Gastroesophageal sphincter (tissue), 4 donors: ENCODE results near the gene EIPR1. TPM values are rescaled to one million over a fixed set of nuclear protein-coding genes. Genes with fewer than 3 reads are reported as not detected.

Experiments used
- ATAC-seq: fragments of 150-250 bp; one replicate; pipeline ENCODE4 v1.9.1; 2016; ENCODE audit warnings: mild to moderate bottlenecking, moderate library complexity
- H3K27ac ChIP-seq, 4 donors: fragments of 200-600 bp; sonication (generic) in 3 of 4; 1 replicate in 3 of 4; 2 replicates in 1 of 4; pipeline ENCODE4 v1.5.1; 2016 to 2019
- H3K27me3 ChIP-seq: fragments of 200-600 bp; sonication (generic); one replicate; pipeline ENCODE4 v1.5.1; 2019
- H3K36me3 ChIP-seq, 2 donors: fragments of 200-600 bp; sonication (generic); one replicate each; pipeline ENCODE4 v1.5.1; 2019; ENCODE audit warnings: control low read depth in 1 of 2
- H3K4me1 ChIP-seq, 3 donors: fragments of 200-600 bp; sonication (generic); 1 replicate in 2 of 3; 2 replicates in 1 of 3; pipeline ENCODE4 v1.5.1; 2016 to 2019; ENCODE audit warnings: control low read depth in 2 of 3
- H3K4me3 ChIP-seq, 2 donors: fragments of 200-600 bp; sonication (generic); one replicate each; pipeline ENCODE4 v1.5.1; 2019; ENCODE audit warnings: mild to moderate bottlenecking in 1 of 2, moderate library complexity in 1 of 2
- H3K9me3 ChIP-seq, 3 donors: fragments of 200-600 bp; sonication (generic); one replicate each; pipeline ENCODE4 v1.5.1; 2017 to 2019; ENCODE audit warnings: control low read depth in 2 of 3
- EP300 ChIP-seq: sonication (generic); formaldehyde crosslinking; IDR thresholded peaks from one replicate; pipeline ENCODE4 v1.6.1; 2017; ENCODE audit warnings: antibody characterized with exemption, mild to moderate bottlenecking
- POLR2A ChIP-seq, 2 donors: fragments of 450-650 bp; IDR thresholded peaks; one replicate each; pipeline ENCODE4 v1.6.1; 2017; ENCODE audit warnings: antibody characterized with exemption in 2 of 2, mild to moderate bottlenecking in 2 of 2, moderate library complexity in 1 of 2
- POLR2AphosphoS5 ChIP-seq: sonication (generic); formaldehyde crosslinking; IDR thresholded peaks from one replicate; pipeline ENCODE4 v1.6.1; 2017; ENCODE audit warnings: antibody characterized with exemption
- WGBS, 2 donors: methylation state at CpG; one replicate each; pipeline ENCODE4 v1.1.5; 2018; ENCODE audit warnings: low coverage in 1 of 2; 5-methylcytosine and 5-hydroxymethylcytosine counted together
- total RNA-seq, 4 donors: library from RNA; depleted of rRNA; stranded (reverse); fragments of >200 nt; gene quantifications; one replicate each; pipeline ENCODE4 v1.1.0, GENCODE V29; 2016
- TF ChIP-seq, protein P1 (sequence below), 4 experiments: fragments of 200-600 bp in 2 of 4; fragments of 450-650 bp in 2 of 4; sonication (generic) in 1 of 4; IDR thresholded peaks; one replicate each; pipeline ENCODE4 v1.5.1; 2017 to 2019; ENCODE audit warnings: antibody characterized with exemption in 4 of 4, mild to moderate bottlenecking in 2 of 4, moderate library complexity in 2 of 4

EIPR1 gene
- total RNA-seq, 4 donors from 2014 or later: 11.3 to 26.8 (median 22.2) TPM

DNA sequence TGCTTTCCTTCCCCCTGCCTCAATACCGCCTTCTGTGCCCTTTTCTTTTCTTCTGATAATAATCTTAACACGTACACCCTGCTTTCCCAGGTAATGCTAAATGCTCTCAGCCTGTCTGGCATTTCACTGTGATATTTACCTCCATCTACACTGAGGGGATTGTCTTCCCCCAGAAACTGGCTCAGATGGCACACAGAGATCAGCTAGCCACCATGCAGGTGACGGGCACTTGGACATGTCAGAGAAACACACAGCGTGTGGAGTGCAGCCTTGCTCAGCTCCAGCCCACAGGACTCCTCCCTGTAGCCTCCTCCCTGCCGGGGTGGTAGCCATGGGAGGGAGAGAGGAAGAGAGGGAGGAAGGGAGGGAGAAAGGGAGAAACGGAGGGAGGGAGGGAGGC, 131.2 kb downstream of the EIPR1 start:
- Histone ChIP-seq H3K27me3 (no peaks in the 10 kb centered on the region), H3K36me3 (peaks cover 0 to 33% of the 10 kb centered on the region in 2 donors), H3K9me3 (peaks cover 0 to 22% (median 0%) of the 10 kb centered on the region in 3 donors), H3K4me3 (no peak overlapping the region), H3K4me1 (no peaks in the 10 kb centered on the region), H3K27ac (no peak overlapping the region)
- ATAC-seq: no peak
- 50 to 67% methylated on average over 2 to 3 of the region's 6 CpGs for WGBS, 2 donors
- TF ChIP-seq POLR2AphosphoS5 (no peak), POLR2A (IDR thresholded peaks at IDR 0.05) (no peak), EP300 (no peak)
- TF ChIP-seq, protein P1, sequence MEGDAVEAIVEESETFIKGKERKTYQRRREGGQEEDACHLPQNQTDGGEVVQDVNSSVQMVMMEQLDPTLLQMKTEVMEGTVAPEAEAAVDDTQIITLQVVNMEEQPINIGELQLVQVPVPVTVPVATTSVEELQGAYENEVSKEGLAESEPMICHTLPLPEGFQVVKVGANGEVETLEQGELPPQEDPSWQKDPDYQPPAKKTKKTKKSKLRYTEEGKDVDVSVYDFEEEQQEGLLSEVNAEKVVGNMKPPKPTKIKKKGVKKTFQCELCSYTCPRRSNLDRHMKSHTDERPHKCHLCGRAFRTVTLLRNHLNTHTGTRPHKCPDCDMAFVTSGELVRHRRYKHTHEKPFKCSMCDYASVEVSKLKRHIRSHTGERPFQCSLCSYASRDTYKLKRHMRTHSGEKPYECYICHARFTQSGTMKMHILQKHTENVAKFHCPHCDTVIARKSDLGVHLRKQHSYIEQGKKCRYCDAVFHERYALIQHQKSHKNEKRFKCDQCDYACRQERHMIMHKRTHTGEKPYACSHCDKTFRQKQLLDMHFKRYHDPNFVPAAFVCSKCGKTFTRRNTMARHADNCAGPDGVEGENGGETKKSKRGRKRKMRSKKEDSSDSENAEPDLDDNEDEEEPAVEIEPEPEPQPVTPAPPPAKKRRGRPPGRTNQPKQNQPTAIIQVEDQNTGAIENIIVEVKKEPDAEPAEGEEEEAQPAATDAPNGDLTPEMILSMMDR (IDR thresholded peaks at IDR 0.05): no peak

DNA sequence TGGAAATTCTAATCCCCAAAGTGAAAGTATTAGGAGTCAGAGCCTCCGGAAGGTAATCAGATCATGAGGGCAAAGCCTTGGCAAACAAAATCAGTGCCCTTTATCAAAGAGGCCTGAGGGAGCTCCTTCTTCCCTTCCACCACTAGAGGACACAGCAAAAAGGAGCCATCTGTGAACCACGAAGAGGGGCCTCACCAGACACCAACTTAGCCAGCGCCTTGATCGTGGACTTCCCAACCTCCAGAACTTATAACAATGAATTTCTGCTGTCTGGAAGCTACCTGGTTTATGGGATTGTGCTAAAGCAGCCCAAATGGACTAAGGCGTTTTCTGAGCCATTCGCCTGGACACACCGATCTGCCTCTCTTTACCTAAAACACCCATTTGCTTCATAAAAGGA, 133.1 kb downstream of the EIPR1 start:
- Histone ChIP-seq H3K27ac (no peak overlapping the region), H3K4me1 (no peaks in the 10 kb centered on the region), H3K27me3 (no peaks in the 10 kb centered on the region), H3K9me3 (peaks cover 0 to 13% (median 0%) of the 10 kb centered on the region in 3 donors), H3K4me3 (no peak overlapping the region), H3K36me3 (peaks cover 0 to 16% of the 10 kb centered on the region in 2 donors)
- ATAC-seq: no peak
- whole genome bisulfite sequencing, 2 donors: 94 to 99% methylated on average over 6 to 7 of the region's 7 CpGs
- TF ChIP-seq, protein P1 (IDR thresholded peaks at IDR 0.05): no peak

DNA sequence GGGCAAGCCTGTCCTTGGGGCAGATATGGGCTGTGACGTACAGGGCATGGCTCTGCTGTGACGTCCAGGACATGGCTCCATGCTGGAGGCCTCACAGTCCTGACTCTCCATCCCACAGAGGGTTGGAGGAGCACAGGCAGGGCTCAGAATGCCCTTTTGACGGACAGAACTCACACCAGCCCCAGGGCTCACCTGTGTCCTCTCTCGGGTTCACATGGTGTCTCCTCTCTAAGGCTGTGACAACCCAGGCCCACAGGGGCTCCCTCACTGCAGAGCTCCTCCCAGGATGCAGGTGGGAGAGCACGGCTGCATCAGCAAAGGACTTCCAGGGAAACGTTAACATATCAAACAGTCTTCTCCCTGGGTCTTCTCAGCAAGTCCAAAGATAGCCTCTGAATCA, 133.8 kb downstream of the EIPR1 start:
- no peak for ATAC-seq
- Histone ChIP-seq H3K36me3 (peaks cover 0 to 12% of the 10 kb centered on the region in 2 donors), H3K9me3 (peaks cover 0 to 6% (median 0%) of the 10 kb centered on the region in 3 donors), H3K27ac (no peak overlapping the region), H3K27me3 (no peaks in the 10 kb centered on the region), H3K4me1 (no peaks in the 10 kb centered on the region), H3K4me3 (no peak overlapping the region)
- TF ChIP-seq, protein P1 (IDR thresholded peaks at IDR 0.05): no peak
- TF ChIP-seq POLR2AphosphoS5: no peak
- WGBS, 2 donors: 90% methylated on average over 2 of the region's 6 CpGs; no CpG with 5 or more reads in 1 of the 2 donors

DNA sequence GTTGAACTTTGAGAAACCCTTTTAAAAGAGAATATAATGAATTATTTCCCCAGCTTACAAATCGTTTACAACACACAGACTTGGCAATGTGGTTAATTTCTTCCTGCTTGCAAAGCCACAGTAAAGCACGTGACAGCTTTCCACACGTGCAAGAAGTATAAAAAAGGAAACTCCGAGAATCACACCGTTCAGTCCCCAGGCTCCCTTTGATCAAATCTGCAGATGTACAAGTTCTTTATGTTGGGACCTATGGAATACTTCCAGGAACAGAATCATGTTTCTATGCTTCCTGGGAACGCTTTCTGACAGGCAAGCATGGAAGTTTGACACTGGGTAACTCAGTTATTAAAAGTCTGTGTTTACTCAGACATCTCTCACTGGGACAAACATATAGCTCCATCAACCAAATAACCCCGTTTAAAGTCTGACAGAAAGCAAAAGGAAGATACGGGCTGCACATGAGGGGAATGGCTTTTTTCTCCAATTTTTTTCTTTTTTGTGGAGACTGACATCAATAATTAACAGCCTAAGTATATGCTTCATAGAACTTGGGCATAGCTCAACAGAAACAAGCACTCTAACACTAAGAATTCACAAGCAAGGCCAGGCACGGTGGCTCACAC, 134.8 kb downstream of the EIPR1 start:
- Histone ChIP-seq H3K27me3 (no peaks in the 10 kb centered on the region), H3K36me3 (peaks cover 0 to 2% of the 10 kb centered on the region in 2 donors), H3K4me1 (no peaks in the 10 kb centered on the region), H3K4me3 (no peak overlapping the region), H3K27ac (no peak overlapping the region), H3K9me3 (no peaks in the 10 kb centered on the region)
- no peak for TF ChIP-seq EP300
- no peak for TF ChIP-seq POLR2A (IDR thresholded peaks at IDR 0.05)
- TF ChIP-seq, protein P1 (IDR thresholded peaks at IDR 0.05): no peak
- no peak for TF ChIP-seq POLR2AphosphoS5
- WGBS, 2 donors: 54 to 60% methylated on average over 8 to 9 of the region's 9 CpGs
- ATAC-seq: no peak

DNA sequence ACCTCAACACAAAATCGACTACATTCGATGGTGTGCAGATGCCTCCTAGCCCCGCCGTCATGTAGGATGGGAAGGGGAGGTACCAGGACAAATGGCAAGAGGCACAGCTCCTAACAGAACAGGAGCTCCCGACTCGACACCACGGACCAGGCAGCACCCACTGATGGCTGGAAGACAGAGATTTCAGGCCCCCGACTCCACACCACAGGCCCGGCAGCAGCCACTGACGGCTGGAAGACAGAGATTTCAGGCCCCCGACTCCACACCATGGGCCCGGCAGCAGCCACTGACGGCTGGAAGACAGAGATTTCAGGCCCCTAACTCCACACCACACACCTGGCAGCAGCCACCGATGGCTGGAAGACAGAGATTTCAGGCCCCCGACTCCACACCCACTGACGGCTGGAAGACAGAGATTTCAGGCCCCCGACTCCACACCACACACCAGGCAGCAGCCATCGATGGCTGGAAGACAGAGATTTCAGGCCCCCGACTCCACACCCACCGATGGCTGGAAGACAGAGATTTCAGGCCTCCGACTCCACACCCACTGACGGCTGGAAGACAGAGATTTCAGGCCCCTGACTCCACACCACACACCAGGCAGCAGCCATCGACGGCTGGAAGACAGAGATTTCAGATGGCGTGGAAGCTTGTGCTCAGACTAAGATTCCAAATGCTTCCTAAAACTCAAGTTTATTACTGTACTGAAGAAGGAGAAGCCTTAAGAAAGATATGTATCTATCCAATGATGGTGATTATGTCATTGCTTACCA, 135.5 kb downstream of the EIPR1 start:
- Histone ChIP-seq H3K27me3 (no peaks in the 10 kb centered on the region), H3K36me3 (no peaks in the 10 kb centered on the region), H3K4me1 (no peaks in the 10 kb centered on the region), H3K27ac (no peak overlapping the region), H3K9me3 (no peaks in the 10 kb centered on the region), H3K4me3 (no peak overlapping the region)
- TF ChIP-seq POLR2A (IDR thresholded peaks at IDR 0.05) (no peak), POLR2AphosphoS5 (no peak), EP300 (no peak)
- TF ChIP-seq, protein P1 (IDR thresholded peaks at IDR 0.05): no peak
- 70 to 100% methylated on average over 1 to 9 of the region's 25 CpGs for WGBS, 2 donors
- ATAC-seq: no peak
